ENCODE measurements around the gene EMP1. TPM values are rescaled to one million over a fixed set of nuclear protein-coding genes. Genes with fewer than 3 reads are reported as not detected.

The EMP1 gene
- total and polyA plus RNA-seq, 9 of the 15 experiments (the other 6 are each of a cell fraction or from before 2014, with no cell fraction given) = 0.10 to 0.60 TPM; not detected in 7

DNA sequence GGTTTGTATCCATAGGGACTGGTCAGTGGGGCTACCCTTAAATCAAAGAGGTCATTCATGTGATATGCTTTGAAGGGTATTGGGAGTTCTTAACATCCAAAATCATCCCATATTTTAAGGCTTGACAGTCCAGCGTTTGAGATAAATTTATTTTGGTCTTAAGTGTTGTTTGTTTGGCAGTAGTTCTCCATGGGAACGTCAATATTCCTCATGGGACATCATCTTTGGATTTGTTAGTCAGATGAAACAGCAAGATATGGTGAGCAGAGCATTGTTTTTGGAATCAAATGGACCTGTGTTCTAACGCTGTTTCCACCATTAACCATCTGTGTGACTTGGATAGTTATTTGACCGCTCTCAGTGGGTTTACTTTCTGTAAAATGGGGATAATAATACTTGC lies 47.1 kb upstream of the EMP1 start:
- Histone ChIP-seq H3K27ac (ENCODE audit: extremely low read depth, low read depth, low read length) (no peak overlapping the region), H3K79me2 (ENCODE audit: control insufficient read depth, insufficient read depth, low read length) (no peaks in the 10 kb centered on the region), H2AFZ (ENCODE audit: low read depth, low read length) (no peak overlapping the region), H3K9me1 (ENCODE audit: control insufficient read depth, insufficient read depth, low read length) (no peaks in the 10 kb centered on the region), H3K4me3 (no peak overlapping the region), H3K9me3 (replicated peaks; ENCODE audit: control insufficient read depth, insufficient read depth, low read depth, low read length) (no peaks in the 10 kb centered on the region), H3K9ac (ENCODE audit: insufficient read depth in 1 of 2, low read depth in 2 of 2, low read length in 2 of 2) (no peak overlapping the region), H4K20me1 (replicated peaks; ENCODE audit: control insufficient read depth, insufficient read depth, low read length) (no peaks in the 10 kb centered on the region), H3K36me3 (ENCODE audit: control insufficient read depth, insufficient read depth, low read length) (no peaks in the 10 kb centered on the region), H3K4me2 (ENCODE audit: insufficient read depth, low read length) (no peak overlapping the region), H3K4me1 (replicated peaks in 1 of 2; ENCODE audit: control insufficient read depth in 2 of 2, insufficient read depth in 2 of 2, low read length in 2 of 2) (no peaks in the 10 kb centered on the region), H3K27me3 (ENCODE audit: control insufficient read depth in 2 of 2, insufficient read depth in 2 of 2, low read length in 2 of 2) (no peaks in the 10 kb centered on the region)
- intact Hi-C loops (cut with micrococcal nuclease) = no loop called here
- no TSS peak for BruUV-seq (replicated peaks)
- POLR2A ChIA-PET = no interaction called here
- DNase-seq (ENCODE audit: extremely low read depth in 1 of 4, low spot score in 3 of 4) (no peak), FAIRE-seq (no peak), ATAC-seq (no peak)
- CTCF ChIA-PET (ENCODE audit: low intra/inter-chr PET ratio) = no interaction called here
- in situ Hi-C loops (cut with MboI) = no loop called here
- TF ChIP-seq TBP (optimal IDR thresholded peaks at IDR 0.05; ENCODE audit: low read depth, low read length) (no peak), ZNF280B (CRISPR knock-in tag; IDR thresholded peaks at IDR 0.05) (no peak), MXI1 (IDR thresholded peaks at IDR 0.05; ENCODE audit: low read depth, low read length) (no peak)
- 0% methylated on average over 4 of the region's 4 CpGs for WGBS (ENCODE audit: insufficient coverage, low coverage, missing lambda C conversion rate)

DNA sequence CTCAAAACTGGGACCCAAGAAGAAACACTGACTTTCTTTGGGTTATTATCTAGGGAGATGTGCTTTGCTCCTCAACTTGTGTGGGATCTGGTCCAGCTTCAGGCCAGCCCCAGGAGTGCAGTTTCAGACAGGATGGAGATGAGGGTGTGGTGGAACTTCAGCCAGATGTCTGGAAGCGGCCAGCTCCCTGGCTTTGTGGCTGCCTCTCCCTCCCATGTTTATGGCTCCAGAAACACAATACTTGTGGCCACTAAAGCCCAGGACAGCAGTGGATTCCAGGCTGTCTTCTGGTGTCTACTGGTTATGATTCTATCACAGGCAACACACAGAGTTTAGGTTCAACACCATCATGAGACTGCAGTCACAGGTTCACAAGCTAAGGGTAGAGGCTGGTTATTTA lies 44.2 kb upstream of the EMP1 start:
- FAIRE-seq = no peak
- Histone ChIP-seq H2AFZ (ENCODE audit: low read depth, low read length) (no peak overlapping the region), H3K27me3 (ENCODE audit: control insufficient read depth in 2 of 2, insufficient read depth in 2 of 2, low read length in 2 of 2) (no peaks in the 10 kb centered on the region), H4K20me1 (replicated peaks; ENCODE audit: control insufficient read depth, insufficient read depth, low read length) (no peaks in the 10 kb centered on the region), H3K4me3 (no peak overlapping the region), H3K9me1 (ENCODE audit: control insufficient read depth, insufficient read depth, low read length) (no peaks in the 10 kb centered on the region), H3K4me1 (replicated peaks in 1 of 2; ENCODE audit: control insufficient read depth in 2 of 2, insufficient read depth in 2 of 2, low read length in 2 of 2) (no peaks in the 10 kb centered on the region), H3K9me3 (replicated peaks; ENCODE audit: control insufficient read depth, insufficient read depth, low read depth, low read length) (no peaks in the 10 kb centered on the region), H3K27ac (ENCODE audit: extremely low read depth, low read depth, low read length) (no peak overlapping the region), H3K9ac (ENCODE audit: insufficient read depth in 1 of 2, low read depth in 2 of 2, low read length in 2 of 2) (no peak overlapping the region), H3K79me2 (ENCODE audit: control insufficient read depth, insufficient read depth, low read length) (no peaks in the 10 kb centered on the region), H3K36me3 (ENCODE audit: control insufficient read depth, insufficient read depth, low read length) (no peaks in the 10 kb centered on the region), H3K4me2 (ENCODE audit: insufficient read depth, low read length) (no peak overlapping the region)
- WGBS (ENCODE audit: insufficient coverage, low coverage, missing lambda C conversion rate) = no CpG with 5 or more reads among the region's 1 CpG
- no TSS peak for BruUV-seq (replicated peaks)
- intact Hi-C loops (cut with micrococcal nuclease) (no loop called here), in situ Hi-C loops (cut with MboI) (no loop called here)
- ATAC-seq = no peak
- DNase-seq (ENCODE audit: extremely low read depth in 1 of 4, low spot score in 3 of 4) = no peak
- ChIA-PET POLR2A (interaction anchor here (0.7 kb wide), 1 partner anchor 14 kb away, joined by 3 read pairs; no protein-coding TSS in a partner anchor), CTCF (ENCODE audit: low intra/inter-chr PET ratio) (no interaction called here)
- TF ChIP-seq AFF4 (CRISPR knock-in tag; IDR thresholded peaks at IDR 0.05) (no peak), TEAD2 (tag; IDR thresholded peaks at IDR 0.05) (no peak), FIP1L1 (IDR thresholded peaks at IDR 0.05; ENCODE audit: low read depth, low read length, poor library complexity, severe bottlenecking) (no peak), MAFK (IDR thresholded peaks at IDR 0.05; ENCODE audit: low read length) (no peak), ATF7 (IDR thresholded peaks at IDR 0.05) (no peak), ATF2 (CRISPR knock-in tag; IDR thresholded peaks at IDR 0.05) (no peak), HDAC2 (IDR thresholded peaks at IDR 0.05) (no peak), ZNF507 (tag; conservative IDR thresholded peaks at IDR 0.05) (no peak)
